Occipital lobe (tissue), 2 donors: ENCODE data around the gene C5AR2. TPM values are rescaled to one million over a fixed set of nuclear protein-coding genes. Genes with fewer than 3 reads are reported as not detected.
"Not testable (repeated sequence)": the region's sequence is repeated elsewhere in the genome, so short reads cannot be mapped to it uniquely, and the experiment has no call there.

Source experiments
- DNase-seq: peaks from one replicate; lab custom pipeline; 2025; lab: John Stamatoyannopoulos, UW
- total RNA-seq: library from RNA; depleted of rRNA; stranded (reverse); fragments of >200 nt; gene quantifications from one replicate; pipeline ENCODE4 v1.2.3, GENCODE V29; 2014

C5AR2 gene
- total RNA-seq, 1 donor from 2014 or later, result 0.31 TPM

- no peak for DNase-seq
Observed at GRCh38 chr19:47358936-47359335, 27.0 kb downstream of the C5AR2 start.

DNA sequence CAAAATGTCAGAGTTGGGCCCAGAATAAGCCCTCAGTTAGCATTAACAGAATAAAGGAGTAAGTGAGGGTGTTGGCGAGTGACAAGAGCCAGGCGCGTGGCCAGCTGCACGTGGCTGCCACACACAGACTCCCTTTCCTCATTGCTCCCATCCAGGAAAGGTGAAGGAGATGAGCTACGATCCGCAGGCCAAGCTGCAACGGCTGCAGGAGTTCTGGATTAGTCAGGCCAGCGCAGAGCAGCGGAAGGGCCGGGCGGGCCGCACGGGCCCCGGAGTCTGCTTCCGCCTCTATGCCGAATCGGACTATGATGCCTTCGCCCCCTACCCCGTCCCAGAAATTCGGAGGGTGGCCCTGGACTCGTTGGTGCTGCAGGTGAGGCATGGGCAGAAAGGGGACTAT is 30.3 kb downstream of the C5AR2 start:
- no peak for DNase-seq

DNA sequence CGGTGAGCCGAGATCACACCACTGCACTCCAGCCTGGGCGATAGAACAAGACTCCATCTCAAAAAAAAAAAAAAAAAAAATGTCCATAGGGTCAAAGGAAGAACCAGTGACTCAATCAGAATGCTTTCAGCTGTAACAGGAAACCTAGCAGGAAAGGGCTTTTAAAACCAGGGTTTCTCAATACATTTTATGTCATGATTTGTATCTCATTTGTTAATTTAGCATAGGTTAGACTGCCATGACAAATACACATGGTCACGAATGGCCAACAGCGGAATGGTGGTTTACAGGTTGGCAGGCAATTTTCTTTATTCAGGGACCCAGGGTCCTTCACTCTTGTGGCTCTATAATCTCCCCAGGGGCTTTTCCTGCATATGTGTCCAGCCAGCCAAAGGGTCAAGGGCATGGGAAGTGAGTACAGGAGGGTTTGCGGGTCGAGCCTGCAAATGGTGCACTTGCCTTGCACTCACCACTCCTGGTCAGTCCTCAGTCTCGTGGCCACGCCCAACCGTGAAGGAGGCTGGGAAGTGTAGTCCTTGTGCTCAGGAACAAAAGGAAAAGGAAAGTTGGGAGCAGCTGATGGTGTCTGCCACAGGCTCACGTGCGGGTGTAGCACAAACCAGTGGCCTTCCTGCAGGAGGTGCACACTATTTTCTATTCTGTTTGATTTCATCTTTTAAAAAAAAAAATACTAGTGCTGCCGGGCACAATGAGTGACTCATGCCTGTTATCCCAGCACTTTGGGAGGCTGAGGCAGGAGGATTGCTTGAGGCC is 32.0 kb downstream of the C5AR2 start:
- DNase-seq, result no peak

GRCh38 chr19:47365455-47365854 is 33.5 kb downstream of the C5AR2 start:
- not testable (repeated sequence) for DNase-seq

DNA sequence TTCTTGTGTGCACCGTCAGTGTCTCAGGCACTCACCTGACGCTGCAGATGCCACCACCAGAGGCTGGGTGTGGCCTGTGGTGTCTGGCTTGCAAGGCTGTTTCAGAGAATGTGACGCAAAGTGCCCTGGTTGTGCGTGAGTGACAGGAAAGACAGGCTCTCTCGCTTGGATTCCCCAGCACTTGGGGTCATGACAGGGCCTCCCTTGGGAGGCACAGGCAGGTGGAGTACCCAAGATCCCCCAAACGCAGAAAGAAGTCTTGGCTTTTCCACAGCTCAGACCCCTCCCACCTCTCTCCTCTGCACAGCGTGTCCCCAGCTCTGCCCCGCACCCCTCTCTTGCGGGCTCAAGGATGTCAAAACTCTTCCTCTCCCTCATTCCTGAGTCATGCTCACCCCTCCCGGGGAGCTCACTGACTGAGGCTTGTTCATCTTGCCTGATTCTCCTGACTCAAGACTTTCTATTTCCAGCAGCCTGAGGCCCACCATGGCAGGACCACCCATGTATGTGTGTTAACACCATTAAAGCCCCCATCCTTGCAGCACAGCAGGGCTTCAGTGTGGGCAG is 38.2 kb downstream of the C5AR2 start:
- DNase-seq, result no peak

DNA sequence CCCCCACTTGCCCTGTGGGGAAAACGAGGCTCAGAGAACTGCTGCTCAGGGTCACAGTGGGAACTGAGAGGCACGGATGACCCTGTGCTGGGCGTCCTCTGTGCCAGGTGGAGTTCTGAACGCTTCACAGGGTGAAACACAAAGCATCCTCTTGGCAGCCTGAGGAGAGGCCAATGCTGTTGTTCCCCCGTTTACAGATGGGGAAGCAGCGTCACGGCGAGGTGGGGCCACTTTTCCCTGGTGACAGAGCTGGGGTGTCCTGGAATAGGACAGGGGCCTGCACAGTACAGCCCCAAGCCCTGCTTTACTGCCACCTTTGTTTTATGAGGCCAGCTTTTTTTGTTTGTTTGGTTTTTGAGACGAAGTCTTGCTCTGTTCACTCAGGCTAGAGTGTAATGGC is 39.3 kb downstream of the C5AR2 start:
- no peak for DNase-seq

DNA sequence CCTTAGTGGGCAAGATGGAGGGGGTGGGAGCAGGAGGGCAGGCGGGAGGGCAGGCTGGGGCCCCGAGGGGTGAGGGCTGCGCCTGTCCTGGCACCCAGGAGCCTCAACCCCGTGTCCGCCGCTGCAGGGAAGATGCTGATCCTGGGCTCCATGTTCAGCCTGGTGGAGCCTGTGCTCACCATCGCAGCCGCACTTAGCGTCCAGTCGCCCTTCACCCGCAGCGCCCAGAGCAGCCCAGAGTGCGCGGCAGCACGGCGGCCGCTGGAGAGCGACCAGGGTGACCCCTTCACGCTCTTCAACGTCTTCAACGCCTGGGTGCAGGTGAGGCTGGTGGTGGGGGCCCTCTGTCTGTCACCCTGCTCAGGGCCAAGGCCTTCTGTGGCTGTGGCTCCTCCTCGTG is 40.6 kb downstream of the C5AR2 start:
- DNase-seq, result no peak

GRCh38 chr19:47373246-47374240 is 41.6 kb downstream of the C5AR2 start:
- no peak for DNase-seq

DNA sequence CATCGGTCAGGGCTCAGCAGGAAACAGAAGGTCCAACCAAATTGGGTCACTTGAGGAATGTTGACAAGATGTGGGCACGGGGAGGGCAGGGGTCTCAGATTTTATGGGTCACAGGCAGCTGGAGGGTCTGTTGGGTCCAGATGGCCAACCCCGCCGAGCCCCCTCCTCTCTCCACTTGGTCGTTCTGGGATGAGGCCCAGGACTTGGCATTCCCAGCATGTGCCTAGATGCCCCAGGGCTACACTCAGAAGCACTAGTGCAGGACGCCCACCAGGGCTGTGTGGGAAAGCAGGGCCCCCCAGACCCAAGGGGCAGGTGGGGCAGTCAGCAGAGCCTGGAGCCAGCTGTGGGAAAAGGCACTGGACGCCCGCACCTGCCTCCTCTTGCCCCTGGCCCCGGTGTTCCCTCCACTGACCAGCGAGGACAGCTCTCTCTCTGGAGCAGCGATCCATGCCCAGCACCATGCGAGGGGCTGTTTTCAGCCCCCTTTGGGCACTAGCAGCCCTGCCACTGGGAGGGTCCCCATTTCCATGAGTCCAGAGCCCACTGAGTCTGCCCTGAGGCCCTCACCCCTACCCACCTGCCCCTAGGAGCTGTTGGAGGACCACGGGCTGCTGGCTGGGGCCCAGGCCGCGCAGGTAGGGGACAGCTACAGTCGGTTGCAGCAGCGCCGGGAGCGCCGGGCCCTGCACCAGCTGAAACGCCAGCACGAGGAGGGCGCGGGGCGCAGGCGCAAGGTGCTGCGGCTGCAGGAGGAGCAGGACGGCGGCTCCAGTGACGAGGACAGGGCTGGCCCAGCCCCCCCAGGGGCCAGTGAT is 43.1 kb downstream of the C5AR2 start:
- DNase-seq, result no peak

GRCh38 chr19:47375694-47376588 is 44.0 kb downstream of the C5AR2 start:
- DNase-seq, result no peak

GRCh38 chr19:47376589-47377144 is 44.7 kb downstream of the C5AR2 start:
- DNase-seq, result no peak

DNA sequence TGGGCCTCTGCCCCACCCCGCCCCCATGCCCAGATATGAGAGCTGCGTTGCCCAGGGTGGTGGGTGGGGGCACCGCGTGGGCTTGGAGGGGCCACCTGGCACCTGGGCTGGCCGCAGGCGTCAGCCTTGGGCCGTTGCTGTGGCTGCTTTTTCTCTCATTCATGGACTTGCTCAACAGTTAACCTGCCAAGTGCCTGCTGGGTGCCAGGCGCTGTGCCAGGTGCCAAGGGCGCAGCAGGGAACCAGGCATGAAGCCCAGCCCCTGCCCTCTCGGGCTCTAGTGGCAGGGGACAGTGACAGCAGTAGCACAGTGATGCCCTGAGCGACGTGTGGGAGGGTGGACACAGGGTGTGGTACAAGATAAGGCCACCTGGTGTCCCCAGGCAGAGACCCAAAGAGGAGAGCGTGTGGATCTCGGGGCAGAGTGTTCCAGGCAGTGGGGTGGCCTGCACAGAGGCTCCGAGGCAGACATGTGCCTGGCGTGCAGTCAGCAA is 45.3 kb downstream of the C5AR2 start:
- no peak for DNase-seq

- DNase-seq, result no peak
Observed at GRCh38 chr19:47377801-47378200, 45.8 kb downstream of the C5AR2 start.

DNA sequence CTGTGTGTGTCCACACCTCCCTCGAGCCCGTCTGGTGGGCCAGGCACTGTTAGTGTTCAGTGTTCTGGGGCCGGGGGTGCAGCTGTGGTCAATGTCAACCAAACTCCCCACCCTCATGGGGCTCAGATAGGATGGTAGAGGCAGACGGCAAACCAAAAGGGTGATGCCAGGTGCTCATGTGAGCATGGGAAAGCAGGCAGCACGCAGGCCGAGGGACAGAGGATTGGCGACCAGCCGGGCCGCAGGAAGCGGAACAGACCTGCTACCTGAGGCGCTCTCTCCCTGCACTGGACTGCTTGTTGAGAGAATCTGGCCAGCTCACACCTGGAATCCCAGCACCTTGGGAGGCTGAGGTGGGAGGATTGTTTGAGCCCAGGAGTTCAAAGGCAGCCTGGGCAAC is 46.3 kb downstream of the C5AR2 start:
- no peak for DNase-seq

DNA sequence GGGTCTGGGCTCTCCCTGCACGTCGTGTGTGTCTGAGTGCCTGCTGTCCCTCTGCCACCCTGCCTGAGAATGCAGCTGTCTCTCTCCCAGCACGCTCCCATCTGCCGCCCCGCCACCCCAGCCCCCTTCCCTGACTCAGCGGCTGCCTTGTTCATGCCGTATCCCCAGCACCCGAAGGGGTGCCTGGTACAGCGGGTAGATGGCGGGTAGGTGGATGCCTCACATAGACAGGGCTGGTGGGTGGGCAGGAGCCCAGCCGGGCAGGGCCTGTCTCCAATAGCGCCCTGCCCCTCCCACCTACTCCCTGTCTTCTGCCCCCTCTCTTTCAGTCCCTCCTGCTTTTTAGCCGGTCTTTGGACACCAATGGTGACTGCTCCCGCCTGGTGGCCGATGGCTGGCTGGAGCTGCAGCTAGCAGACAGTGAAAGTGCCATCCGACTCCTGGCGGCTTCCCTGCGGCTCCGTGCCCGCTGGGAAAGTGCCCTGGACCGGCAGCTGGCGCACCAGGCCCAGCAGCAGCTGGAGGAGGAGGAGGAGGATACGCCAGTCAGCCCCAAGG is 47.5 kb downstream of the C5AR2 start:
- peak; percentile 79 for DNase-seq

- DNase-seq, result no peak
Observed at GRCh38 chr19:47380559-47380958, 48.6 kb downstream of the C5AR2 start.

GRCh38 chr19:47381121-47381520 is 49.1 kb downstream of the C5AR2 start:
- DNase-seq, result no peak

GRCh38 chr19:47381653-47382279 is 49.8 kb downstream of the C5AR2 start:
- DNase-seq, result no peak

DNA sequence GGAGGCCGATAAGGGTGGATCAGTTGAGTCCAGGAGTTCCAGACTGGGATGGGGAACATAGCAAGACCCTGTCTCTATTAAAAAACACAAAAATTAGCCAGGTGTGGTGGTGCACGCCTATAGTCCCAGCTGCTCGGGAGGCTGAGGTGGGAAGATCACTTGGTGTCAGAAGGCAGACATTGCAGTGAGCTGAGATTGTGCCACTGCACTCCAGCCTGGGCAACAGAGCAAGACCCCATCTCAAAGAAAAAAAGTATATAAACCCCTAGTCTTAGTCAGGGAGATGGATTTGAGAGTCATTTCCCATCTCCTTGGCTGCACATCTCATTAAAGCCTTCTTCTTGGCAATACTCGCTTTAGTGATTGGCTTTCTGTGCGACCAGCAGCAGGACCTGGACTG is 51.9 kb downstream of the C5AR2 start:
- DNase-seq, result not testable (repeated sequence)
